BLaER1 (cell line): ENCODE measurements around the gene APBA2.
"Not testable (repeated sequence)": the region's sequence is repeated elsewhere in the genome, so short reads cannot be mapped to it uniquely, and the experiment has no call there.

Source experiments
- H3K27ac ChIP-seq: shearing (Covaris generic); formaldehyde crosslinking; 2 replicates; pipeline ENCODE4 v1.8.1; 2022
- H3K27me3 ChIP-seq: shearing (Covaris generic); formaldehyde crosslinking; 2 replicates; pipeline ENCODE4 v1.8.1; 2022
- H3K36me3 ChIP-seq: shearing (Covaris generic); formaldehyde crosslinking; 2 replicates; pipeline ENCODE4 v1.8.1; 2022
- H3K4me1 ChIP-seq: shearing (Covaris generic); formaldehyde crosslinking; 2 replicates; pipeline ENCODE4 v1.8.1; 2022
- H3K4me2 ChIP-seq: shearing (Covaris generic); formaldehyde crosslinking; 2 replicates; pipeline ENCODE4 v1.8.1; 2022
- H3K4me3 ChIP-seq: shearing (Covaris generic); formaldehyde crosslinking; 2 replicates; pipeline ENCODE4 v1.8.1; 2022
- H3K9ac ChIP-seq: shearing (Covaris generic); formaldehyde crosslinking; 2 replicates; pipeline ENCODE4 v1.8.1; 2022
- H3K9me3 ChIP-seq: shearing (Covaris generic); formaldehyde crosslinking; 2 replicates; pipeline ENCODE4 v1.8.1; 2022
- H4K20me1 ChIP-seq: shearing (Covaris generic); formaldehyde crosslinking; 2 replicates; pipeline ENCODE4 v1.8.1; 2022
- Cebpa-rat ChIP-seq: shearing (Covaris generic); IDR thresholded peaks from 2 replicates; pipeline ENCODE4 v1.8.1; 2022

Gene APBA2

GRCh38 chr15:28888302-28888894, 2.6 kb downstream of the APBA2 start:
- peaks cover 73% of the 10 kb centered on the region for H3K4me1 ChIP-seq
- peaks cover 51% of the 10 kb centered on the region for H4K20me1 ChIP-seq
- no peak overlapping the region for H3K4me3 ChIP-seq
- no peaks in the 10 kb centered on the region for H3K36me3 ChIP-seq
- H3K4me2 ChIP-seq: peak overlapping the region; percentile 84
- no peaks in the 10 kb centered on the region for H3K27me3 ChIP-seq
- TF ChIP-seq Cebpa-rat: no peak
- H3K9me3 ChIP-seq: 0 out of 2 replicates have a peak, but pooled peaks cover 3% of the 10 kb centered on the region
- peak overlapping the region; percentile 81; the same call in 1 of the 2 replicates for H3K9ac ChIP-seq
- H3K27ac ChIP-seq: no peak overlapping the region

GRCh38 chr15:28888900-28889299, 3.1 kb downstream of the APBA2 start:
- no peak overlapping the region for H3K9ac ChIP-seq
- no peak overlapping the region for H3K27ac ChIP-seq
- H3K4me3 ChIP-seq: no peak overlapping the region
- no peaks in the 10 kb centered on the region for H3K36me3 ChIP-seq
- H3K9me3 ChIP-seq: 0 out of 2 replicates have a peak, but pooled peaks cover 3% of the 10 kb centered on the region
- H3K4me1 ChIP-seq: peaks cover 73% of the 10 kb centered on the region
- peak overlapping the region; percentile 84 for H3K4me2 ChIP-seq
- no peak for TF ChIP-seq Cebpa-rat
- H3K27me3 ChIP-seq: no peaks in the 10 kb centered on the region
- peaks cover 56% of the 10 kb centered on the region for H4K20me1 ChIP-seq

- H3K9ac ChIP-seq: no peak overlapping the region
- no peak overlapping the region for H3K27ac ChIP-seq
- H3K36me3 ChIP-seq: no peaks in the 10 kb centered on the region
- no peaks in the 10 kb centered on the region for H3K27me3 ChIP-seq
- TF ChIP-seq Cebpa-rat: no peak
- H3K4me2 ChIP-seq: peak overlapping the region; percentile 84; the same call in 1 of the 2 replicates
- peaks cover 61% of the 10 kb centered on the region for H4K20me1 ChIP-seq
- H3K9me3 ChIP-seq: 0 out of 2 replicates have a peak, but pooled peaks cover 3% of the 10 kb centered on the region
- H3K4me3 ChIP-seq: no peak overlapping the region
- peaks cover 72% of the 10 kb centered on the region for H3K4me1 ChIP-seq
These were observed 3.6 kb downstream of the APBA2 start for GRCh38 chr15:28889346-28889745.

GRCh38 chr15:28889871-28890270, 4.1 kb downstream of the APBA2 start:
- H3K4me1 ChIP-seq: peaks cover 67% of the 10 kb centered on the region
- H3K4me3 ChIP-seq, H3K9ac ChIP-seq, H3K9me3 ChIP-seq, H3K27me3 ChIP-seq, H3K36me3 ChIP-seq: not testable (repeated sequence)
- H3K27ac ChIP-seq: 0 out of 2 replicates have a peak overlapping the region, but pooled peaks have one; percentile 26
- H3K4me2 ChIP-seq: peak overlapping the region; percentile 61
- peaks cover 64% of the 10 kb centered on the region for H4K20me1 ChIP-seq

- H3K4me2 ChIP-seq: peak overlapping the region; percentile 61
- H3K9ac ChIP-seq: 0 out of 2 replicates have a peak overlapping the region, but pooled peaks have one; percentile 16
- H3K27me3 ChIP-seq, H3K4me3 ChIP-seq, H3K36me3 ChIP-seq, H3K9me3 ChIP-seq: not testable (repeated sequence)
- peak overlapping the region; percentile 26; the same call in 1 of the 2 replicates for H3K27ac ChIP-seq
- peaks cover 68% of the 10 kb centered on the region for H4K20me1 ChIP-seq
- H3K4me1 ChIP-seq: peaks cover 67% of the 10 kb centered on the region
These were observed 4.5 kb downstream of the APBA2 start for GRCh38 chr15:28890291-28890690.

- Histone ChIP-seq H3K4me2 (peak overlapping the region; percentile 61), H3K4me1 (peaks cover 68% of the 10 kb centered on the region), H3K27ac (peak overlapping the region; percentile 30), H3K36me3 (peaks cover 5% of the 10 kb centered on the region; the same call in 1 of the 2 replicates), H3K9me3 (no peaks in the 10 kb centered on the region), H4K20me1 (peaks cover 74% of the 10 kb centered on the region), H3K9ac (0 out of 2 replicates have a peak overlapping the region, but pooled peaks have one; percentile 16), H3K27me3 (no peaks in the 10 kb centered on the region), H3K4me3 (no peak overlapping the region)
- no peak for TF ChIP-seq Cebpa-rat
These were observed 5.1 kb downstream of the APBA2 start for GRCh38 chr15:28890711-28891495.

GRCh38 chr15:28891588-28891987, 5.8 kb downstream of the APBA2 start:
- Histone ChIP-seq H3K27ac (peak overlapping the region; percentile 30; the same call in 1 of the 2 replicates), H3K27me3 (no peaks in the 10 kb centered on the region), H3K4me1 (peaks cover 68% of the 10 kb centered on the region), H3K9me3 (no peaks in the 10 kb centered on the region), H4K20me1 (peaks cover 75% of the 10 kb centered on the region), H3K9ac (no peak overlapping the region), H3K4me3 (no peak overlapping the region), H3K36me3 (peaks cover 5% of the 10 kb centered on the region; the same call in 1 of the 2 replicates), H3K4me2 (peak overlapping the region; percentile 61)
- no peak for TF ChIP-seq Cebpa-rat

- Histone ChIP-seq H3K27me3 (no peaks in the 10 kb centered on the region), H3K4me1 (peaks cover 57% of the 10 kb centered on the region), H3K9me3 (no peaks in the 10 kb centered on the region), H3K27ac (no peak overlapping the region), H3K4me3 (no peak overlapping the region), H4K20me1 (peaks cover 84% of the 10 kb centered on the region), H3K9ac (no peak overlapping the region), H3K4me2 (no peak overlapping the region), H3K36me3 (peaks cover 5% of the 10 kb centered on the region; the same call in 1 of the 2 replicates)
- no peak for TF ChIP-seq Cebpa-rat
These were observed 7.2 kb downstream of the APBA2 start for GRCh38 chr15:28892789-28893610.

GRCh38 chr15:28894631-28895030, 8.9 kb downstream of the APBA2 start:
- H3K9ac ChIP-seq: no peak overlapping the region
- no peak overlapping the region for H3K4me3 ChIP-seq
- H3K9me3 ChIP-seq: no peaks in the 10 kb centered on the region
- no peaks in the 10 kb centered on the region for H3K27me3 ChIP-seq
- TF ChIP-seq Cebpa-rat: no peak
- peaks cover 5% of the 10 kb centered on the region; the same call in 1 of the 2 replicates for H3K36me3 ChIP-seq
- no peak overlapping the region for H3K27ac ChIP-seq
- H3K4me1 ChIP-seq: peaks cover 46% of the 10 kb centered on the region
- H4K20me1 ChIP-seq: peaks cover 82% of the 10 kb centered on the region
- H3K4me2 ChIP-seq: no peak overlapping the region
